ENCODE data around the gene DPH2.

DNA sequence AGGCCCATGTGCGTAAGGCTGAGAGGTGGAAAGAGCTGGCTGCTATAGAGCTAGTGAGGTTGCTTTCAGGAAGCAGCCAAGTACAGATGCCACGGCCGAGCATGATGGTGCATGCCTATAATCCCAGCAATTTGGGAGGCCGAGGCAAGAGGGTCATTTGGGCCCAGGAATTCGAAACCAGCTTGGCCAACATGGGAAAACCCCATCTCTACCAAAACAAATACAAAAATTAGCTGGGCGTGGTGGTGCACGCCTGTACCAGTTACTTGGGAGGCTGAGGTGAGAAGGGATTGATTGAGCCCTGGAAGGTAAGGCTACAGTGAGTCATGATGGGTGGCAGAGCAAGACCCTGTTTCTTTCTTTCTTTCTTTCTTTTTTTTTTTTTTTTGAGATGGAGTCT is 24.3 kb downstream of the DPH2 start:
- TF ChIP-seq, protein P1, sequence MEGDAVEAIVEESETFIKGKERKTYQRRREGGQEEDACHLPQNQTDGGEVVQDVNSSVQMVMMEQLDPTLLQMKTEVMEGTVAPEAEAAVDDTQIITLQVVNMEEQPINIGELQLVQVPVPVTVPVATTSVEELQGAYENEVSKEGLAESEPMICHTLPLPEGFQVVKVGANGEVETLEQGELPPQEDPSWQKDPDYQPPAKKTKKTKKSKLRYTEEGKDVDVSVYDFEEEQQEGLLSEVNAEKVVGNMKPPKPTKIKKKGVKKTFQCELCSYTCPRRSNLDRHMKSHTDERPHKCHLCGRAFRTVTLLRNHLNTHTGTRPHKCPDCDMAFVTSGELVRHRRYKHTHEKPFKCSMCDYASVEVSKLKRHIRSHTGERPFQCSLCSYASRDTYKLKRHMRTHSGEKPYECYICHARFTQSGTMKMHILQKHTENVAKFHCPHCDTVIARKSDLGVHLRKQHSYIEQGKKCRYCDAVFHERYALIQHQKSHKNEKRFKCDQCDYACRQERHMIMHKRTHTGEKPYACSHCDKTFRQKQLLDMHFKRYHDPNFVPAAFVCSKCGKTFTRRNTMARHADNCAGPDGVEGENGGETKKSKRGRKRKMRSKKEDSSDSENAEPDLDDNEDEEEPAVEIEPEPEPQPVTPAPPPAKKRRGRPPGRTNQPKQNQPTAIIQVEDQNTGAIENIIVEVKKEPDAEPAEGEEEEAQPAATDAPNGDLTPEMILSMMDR (IDR thresholded peaks at IDR 0.05) = no peak
- TF ChIP-seq POLR2A (IDR thresholded peaks at IDR 0.05) = no peak

All from thyroid gland (tissue), 4 donors.